ENCODE measurements around the gene PTPRT.

- TF ChIP-seq POLR2AphosphoS5 (IDR thresholded peaks at IDR 0.05) (no peak), EP300 (IDR thresholded peaks at IDR 0.05; ENCODE audit: low read depth) (no peak), CTCF (IDR thresholded peaks at IDR 0.05) (no peak)
Measured at GRCh38 chr20:42442716-42443115, 747.0 kb downstream of the PTPRT start.

All from transverse colon (tissue), 4 donors.